ENCODE results near the gene AGBL4.

DNA sequence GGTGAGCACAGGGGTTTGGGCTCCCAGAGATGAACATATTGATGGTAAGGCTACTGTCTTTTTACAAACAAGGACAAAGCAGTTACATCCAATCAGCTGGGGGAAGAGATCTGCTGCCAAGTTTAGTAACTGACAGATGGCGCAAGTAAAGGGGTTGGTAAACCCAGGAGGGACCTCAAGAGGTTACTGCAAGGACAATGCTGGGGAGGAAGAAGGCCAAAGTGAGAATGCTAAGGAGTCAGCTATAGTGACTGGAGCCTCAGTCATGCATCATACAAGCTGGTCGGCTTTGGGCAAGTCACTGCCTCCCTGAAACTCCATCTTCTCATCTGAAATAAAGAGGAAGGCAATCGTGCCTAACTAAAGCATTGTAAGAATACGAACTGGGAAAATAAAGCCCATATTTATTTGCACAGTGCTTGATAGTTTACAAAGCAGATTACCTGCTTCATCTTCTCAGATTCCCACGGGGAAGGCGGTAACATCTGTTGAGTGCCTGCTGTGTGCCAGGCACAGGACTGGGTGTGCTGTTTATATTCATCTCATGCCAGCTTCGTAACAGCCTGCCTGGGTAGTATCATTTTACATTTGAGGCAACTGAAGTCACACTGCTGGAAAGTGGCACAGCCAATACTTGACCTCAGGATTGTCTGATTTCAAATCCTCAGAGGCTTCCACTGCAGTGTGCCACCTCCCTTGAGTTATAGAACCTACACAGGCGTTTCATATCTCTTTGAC, 1361.9 kb downstream of the AGBL4 start:
- TF ChIP-seq, protein P1, sequence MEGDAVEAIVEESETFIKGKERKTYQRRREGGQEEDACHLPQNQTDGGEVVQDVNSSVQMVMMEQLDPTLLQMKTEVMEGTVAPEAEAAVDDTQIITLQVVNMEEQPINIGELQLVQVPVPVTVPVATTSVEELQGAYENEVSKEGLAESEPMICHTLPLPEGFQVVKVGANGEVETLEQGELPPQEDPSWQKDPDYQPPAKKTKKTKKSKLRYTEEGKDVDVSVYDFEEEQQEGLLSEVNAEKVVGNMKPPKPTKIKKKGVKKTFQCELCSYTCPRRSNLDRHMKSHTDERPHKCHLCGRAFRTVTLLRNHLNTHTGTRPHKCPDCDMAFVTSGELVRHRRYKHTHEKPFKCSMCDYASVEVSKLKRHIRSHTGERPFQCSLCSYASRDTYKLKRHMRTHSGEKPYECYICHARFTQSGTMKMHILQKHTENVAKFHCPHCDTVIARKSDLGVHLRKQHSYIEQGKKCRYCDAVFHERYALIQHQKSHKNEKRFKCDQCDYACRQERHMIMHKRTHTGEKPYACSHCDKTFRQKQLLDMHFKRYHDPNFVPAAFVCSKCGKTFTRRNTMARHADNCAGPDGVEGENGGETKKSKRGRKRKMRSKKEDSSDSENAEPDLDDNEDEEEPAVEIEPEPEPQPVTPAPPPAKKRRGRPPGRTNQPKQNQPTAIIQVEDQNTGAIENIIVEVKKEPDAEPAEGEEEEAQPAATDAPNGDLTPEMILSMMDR (IDR thresholded peaks at IDR 0.05 in 8 of 11, conservative IDR thresholded peaks at IDR 0.05 in 3 of 11), result no peak
- TF ChIP-seq POLR2A (IDR thresholded peaks at IDR 0.05) (no peak), POLR2AphosphoS5 (IDR thresholded peaks at IDR 0.05) (no peak)
